ENCODE data around the gene RNF207. TPM values are rescaled to one million over a fixed set of nuclear protein-coding genes. Genes with fewer than 3 reads are reported as not detected.

The RNF207 gene, protein sequence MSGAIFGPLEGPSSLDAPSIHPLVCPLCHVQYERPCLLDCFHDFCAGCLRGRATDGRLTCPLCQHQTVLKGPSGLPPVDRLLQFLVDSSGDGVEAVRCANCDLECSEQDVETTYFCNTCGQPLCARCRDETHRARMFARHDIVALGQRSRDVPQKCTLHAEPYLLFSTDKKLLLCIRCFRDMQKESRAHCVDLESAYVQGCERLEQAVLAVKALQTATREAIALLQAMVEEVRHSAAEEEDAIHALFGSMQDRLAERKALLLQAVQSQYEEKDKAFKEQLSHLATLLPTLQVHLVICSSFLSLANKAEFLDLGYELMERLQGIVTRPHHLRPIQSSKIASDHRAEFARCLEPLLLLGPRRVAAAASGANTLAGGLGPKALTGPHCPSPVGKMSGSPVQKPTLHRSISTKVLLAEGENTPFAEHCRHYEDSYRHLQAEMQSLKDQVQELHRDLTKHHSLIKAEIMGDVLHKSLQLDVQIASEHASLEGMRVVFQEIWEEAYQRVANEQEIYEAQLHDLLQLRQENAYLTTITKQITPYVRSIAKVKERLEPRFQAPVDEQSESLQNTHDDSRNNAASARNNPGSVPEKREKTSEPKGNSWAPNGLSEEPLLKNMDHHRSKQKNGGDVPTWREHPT
- 5.6 TPM for total RNA-seq (ENCODE audit: unreplicated experiment)
- long read RNA-seq: 0 reads

DNA sequence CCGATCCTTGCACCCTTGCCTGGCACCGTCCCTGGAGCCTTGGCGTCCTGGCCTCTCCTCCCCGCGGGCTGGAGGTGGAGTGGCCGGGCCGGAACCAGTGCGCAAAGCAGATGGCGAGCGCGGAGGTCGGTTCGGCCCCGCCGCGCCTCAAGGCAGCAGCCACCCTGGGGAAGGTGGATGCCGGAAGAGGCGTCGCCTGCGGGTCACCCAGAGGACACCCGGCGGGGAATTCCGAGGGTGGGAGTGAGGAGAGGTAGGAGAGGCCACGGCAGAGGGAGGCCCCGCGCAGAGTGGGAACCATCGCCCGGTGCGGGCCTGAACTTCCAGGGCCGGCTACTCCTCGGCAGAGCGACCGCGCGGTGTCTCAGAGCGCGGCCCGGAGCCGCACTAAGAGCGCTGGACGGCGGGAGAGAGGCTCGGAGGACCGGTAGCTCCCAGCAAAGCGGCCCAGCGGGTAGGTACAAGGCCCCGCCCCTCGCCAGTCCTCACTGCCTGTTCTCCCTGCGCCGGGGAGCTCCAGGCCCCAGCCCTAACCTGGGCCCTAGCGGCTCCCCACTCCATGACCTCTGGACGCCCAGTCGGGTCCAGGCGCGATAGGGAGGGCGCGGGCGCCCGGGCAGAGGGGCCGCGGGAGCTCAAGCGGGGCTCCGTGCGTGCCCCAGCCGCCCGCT is at the start of gene RNF207:
TSS of gene RNF207 (plus strand) at position 271 of the 671 bp plus-strand sequence. CDS start 417 bp downstream, outside the sequence.
- Mint-ChIP-seq H3K4me1 (ENCODE audit: low read depth, unreplicated experiment) (no peaks in the 10 kb centered on the region), H3K36me3 (ENCODE audit: unreplicated experiment) (no peaks in the 10 kb centered on the region), H3K27me3 (ENCODE audit: unreplicated experiment) (peaks cover 4% of the 10 kb centered on the region), H3K27ac (ENCODE audit: unreplicated experiment) (no peak within 1 kb of the TSS), H3K4me3 (ENCODE audit: unreplicated experiment) (peak within 1 kb of the TSS; percentile 42), H3K9me3 (ENCODE audit: unreplicated experiment) (peaks cover 5% of the 10 kb centered on the region)
- TF ChIP-seq, protein P1, sequence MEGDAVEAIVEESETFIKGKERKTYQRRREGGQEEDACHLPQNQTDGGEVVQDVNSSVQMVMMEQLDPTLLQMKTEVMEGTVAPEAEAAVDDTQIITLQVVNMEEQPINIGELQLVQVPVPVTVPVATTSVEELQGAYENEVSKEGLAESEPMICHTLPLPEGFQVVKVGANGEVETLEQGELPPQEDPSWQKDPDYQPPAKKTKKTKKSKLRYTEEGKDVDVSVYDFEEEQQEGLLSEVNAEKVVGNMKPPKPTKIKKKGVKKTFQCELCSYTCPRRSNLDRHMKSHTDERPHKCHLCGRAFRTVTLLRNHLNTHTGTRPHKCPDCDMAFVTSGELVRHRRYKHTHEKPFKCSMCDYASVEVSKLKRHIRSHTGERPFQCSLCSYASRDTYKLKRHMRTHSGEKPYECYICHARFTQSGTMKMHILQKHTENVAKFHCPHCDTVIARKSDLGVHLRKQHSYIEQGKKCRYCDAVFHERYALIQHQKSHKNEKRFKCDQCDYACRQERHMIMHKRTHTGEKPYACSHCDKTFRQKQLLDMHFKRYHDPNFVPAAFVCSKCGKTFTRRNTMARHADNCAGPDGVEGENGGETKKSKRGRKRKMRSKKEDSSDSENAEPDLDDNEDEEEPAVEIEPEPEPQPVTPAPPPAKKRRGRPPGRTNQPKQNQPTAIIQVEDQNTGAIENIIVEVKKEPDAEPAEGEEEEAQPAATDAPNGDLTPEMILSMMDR (IDR thresholded peaks at IDR 0.05; ENCODE audit: partially characterized antibody, unreplicated experiment): no peak
- DNase-seq: peak; percentile 66

DNA sequence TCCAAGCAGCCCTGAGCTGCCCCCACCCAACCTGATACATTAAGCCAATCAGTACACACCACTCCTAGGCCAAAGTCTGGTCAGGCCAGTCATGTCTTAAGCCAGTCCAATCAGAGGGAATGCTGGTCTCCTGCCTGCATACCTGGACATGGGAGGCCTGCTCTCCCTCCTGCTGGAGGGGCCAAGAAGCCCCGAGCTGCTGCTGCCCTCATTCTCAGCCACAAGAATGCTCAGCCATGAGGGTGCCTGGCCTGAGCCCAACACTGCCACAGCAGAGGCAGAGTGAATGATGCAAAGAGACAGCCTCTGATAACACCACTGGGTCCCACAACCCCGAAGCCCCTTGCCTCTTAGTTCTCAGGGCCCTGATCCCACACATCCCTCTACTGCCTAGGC is 48.8 kb upstream of the RNF207 start:
- Mint-ChIP-seq H3K4me1 (ENCODE audit: low read depth, unreplicated experiment) (peaks cover 4% of the 10 kb centered on the region), H3K4me3 (ENCODE audit: unreplicated experiment) (no peak overlapping the region), H3K27ac (ENCODE audit: unreplicated experiment) (no peak overlapping the region), H3K36me3 (ENCODE audit: unreplicated experiment) (no peaks in the 10 kb centered on the region), H3K9me3 (ENCODE audit: unreplicated experiment) (no peaks in the 10 kb centered on the region), H3K27me3 (ENCODE audit: unreplicated experiment) (peaks cover 9% of the 10 kb centered on the region)
- TF ChIP-seq, protein P1 (IDR thresholded peaks at IDR 0.05; ENCODE audit: partially characterized antibody, unreplicated experiment): no peak
- DNase-seq: no peak

DNA sequence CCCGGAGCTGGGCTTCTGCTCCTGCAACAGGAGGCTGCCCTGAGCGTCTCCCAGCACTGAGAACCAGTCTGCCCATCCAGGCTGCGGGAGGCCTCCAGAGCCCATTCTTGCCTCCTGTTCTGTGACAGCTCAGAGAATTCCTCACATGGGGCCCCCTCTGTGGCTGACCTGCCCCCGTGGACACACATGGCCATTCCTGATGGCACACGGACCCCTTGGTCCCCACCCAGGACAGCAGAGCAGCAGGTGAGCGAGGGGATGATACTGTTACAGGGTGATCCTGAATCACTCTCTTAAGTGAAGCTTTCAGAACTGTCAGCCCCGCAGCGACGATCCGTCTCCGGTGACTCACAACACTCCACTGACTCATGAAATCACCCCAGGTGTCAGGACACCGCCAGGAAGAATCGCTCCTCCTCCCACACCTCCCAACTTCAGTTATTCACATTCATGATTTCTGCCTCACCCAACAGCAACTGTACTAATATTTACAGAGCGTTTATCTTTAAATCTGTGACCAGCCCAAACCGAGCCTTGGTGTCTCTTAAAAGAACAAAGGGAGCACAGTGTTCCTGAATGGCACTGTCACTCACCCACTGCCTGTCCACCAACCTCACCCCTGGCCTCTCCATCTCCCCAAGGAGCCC is 48.3 kb upstream of the RNF207 start:
- H3K4me3 Mint-ChIP-seq (ENCODE audit: unreplicated experiment): no peak overlapping the region

DNA sequence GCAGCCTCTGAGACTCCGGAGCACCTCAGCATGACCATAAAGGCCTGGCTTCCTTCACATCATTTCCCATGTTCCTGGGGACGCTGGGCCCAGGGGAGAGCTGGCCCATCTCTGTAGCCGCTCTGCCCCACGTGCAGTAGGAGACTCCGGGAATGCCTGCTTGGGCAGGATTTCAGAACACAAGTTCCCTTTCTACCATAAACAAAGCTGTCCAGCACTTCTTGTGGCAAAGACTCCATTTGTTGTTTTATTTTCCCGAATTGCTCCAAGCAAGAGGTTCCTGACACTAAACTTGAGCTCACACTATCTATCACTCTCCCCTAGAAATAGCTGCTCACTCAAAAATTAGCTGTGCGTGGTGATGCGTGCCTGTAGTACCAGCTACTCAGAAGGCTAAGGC is 47.7 kb upstream of the RNF207 start:
- H3K4me3 Mint-ChIP-seq (ENCODE audit: unreplicated experiment): no peak overlapping the region
- H3K9me3 Mint-ChIP-seq (ENCODE audit: unreplicated experiment): peaks cover 2% of the 10 kb centered on the region
- no peak for DNase-seq
- H3K27ac Mint-ChIP-seq (ENCODE audit: unreplicated experiment): no peak overlapping the region
- TF ChIP-seq, protein P1 (IDR thresholded peaks at IDR 0.05; ENCODE audit: partially characterized antibody, unreplicated experiment): no peak
- H3K27me3 Mint-ChIP-seq (ENCODE audit: unreplicated experiment): peaks cover 12% of the 10 kb centered on the region
- no peaks in the 10 kb centered on the region for H3K36me3 Mint-ChIP-seq (ENCODE audit: unreplicated experiment)
- peaks cover 4% of the 10 kb centered on the region for H3K4me1 Mint-ChIP-seq (ENCODE audit: low read depth, unreplicated experiment)

More for the DNA sequence above, 48.3 kb upstream of the RNF207 start:
- no peak for DNase-seq
- Mint-ChIP-seq H3K9me3 (ENCODE audit: unreplicated experiment) (peaks cover 2% of the 10 kb centered on the region), H3K27me3 (ENCODE audit: unreplicated experiment) (peaks cover 11% of the 10 kb centered on the region), H3K27ac (ENCODE audit: unreplicated experiment) (peak overlapping the region; percentile 17), H3K4me1 (ENCODE audit: low read depth, unreplicated experiment) (peaks cover 4% of the 10 kb centered on the region), H3K36me3 (ENCODE audit: unreplicated experiment) (no peaks in the 10 kb centered on the region)
- TF ChIP-seq, protein P1 (IDR thresholded peaks at IDR 0.05; ENCODE audit: partially characterized antibody, unreplicated experiment): no peak

All from glutamatergic neuron (in vitro differentiated cells).